Gastroesophageal sphincter (tissue), 4 donors: ENCODE measurements around the gene PTPN14. TPM values are rescaled to one million over a fixed set of nuclear protein-coding genes. Genes with fewer than 3 reads are reported as not detected.

ENCODE experiments used
- ATAC-seq: fragments of 150-250 bp; one replicate; pipeline ENCODE4 v1.9.1; 2016; ENCODE audit warnings: mild to moderate bottlenecking, moderate library complexity
- H3K27ac ChIP-seq, 4 donors: fragments of 200-600 bp; sonication (generic) in 3 of 4; 1 replicate in 3 of 4; 2 replicates in 1 of 4; pipeline ENCODE4 v1.5.1; 2016 to 2019
- H3K27me3 ChIP-seq: fragments of 200-600 bp; sonication (generic); one replicate; pipeline ENCODE4 v1.5.1; 2019
- H3K36me3 ChIP-seq, 2 donors: fragments of 200-600 bp; sonication (generic); one replicate each; pipeline ENCODE4 v1.5.1; 2019; ENCODE audit warnings: control low read depth in 1 of 2
- H3K4me1 ChIP-seq, 3 donors: fragments of 200-600 bp; sonication (generic); 1 replicate in 2 of 3; 2 replicates in 1 of 3; pipeline ENCODE4 v1.5.1; 2016 to 2019; ENCODE audit warnings: control low read depth in 2 of 3
- H3K4me3 ChIP-seq, 2 donors: fragments of 200-600 bp; sonication (generic); one replicate each; pipeline ENCODE4 v1.5.1; 2019; ENCODE audit warnings: mild to moderate bottlenecking in 1 of 2, moderate library complexity in 1 of 2
- H3K9me3 ChIP-seq, 3 donors: fragments of 200-600 bp; sonication (generic); one replicate each; pipeline ENCODE4 v1.5.1; 2017 to 2019; ENCODE audit warnings: control low read depth in 2 of 3
- CTCF ChIP-seq, 4 experiments: fragments of 200-600 bp in 2 of 4; fragments of 450-650 bp in 2 of 4; sonication (generic) in 1 of 4; IDR thresholded peaks; one replicate each; pipeline ENCODE4 v1.5.1; 2017 to 2019; ENCODE audit warnings: antibody characterized with exemption in 4 of 4, mild to moderate bottlenecking in 2 of 4, moderate library complexity in 2 of 4
- EP300 ChIP-seq: sonication (generic); formaldehyde crosslinking; IDR thresholded peaks from one replicate; pipeline ENCODE4 v1.6.1; 2017; ENCODE audit warnings: antibody characterized with exemption, mild to moderate bottlenecking
- POLR2A ChIP-seq, 2 donors: fragments of 450-650 bp; IDR thresholded peaks; one replicate each; pipeline ENCODE4 v1.6.1; 2017; ENCODE audit warnings: antibody characterized with exemption in 2 of 2, mild to moderate bottlenecking in 2 of 2, moderate library complexity in 1 of 2
- POLR2AphosphoS5 ChIP-seq: sonication (generic); formaldehyde crosslinking; IDR thresholded peaks from one replicate; pipeline ENCODE4 v1.6.1; 2017; ENCODE audit warnings: antibody characterized with exemption
- whole genome bisulfite sequencing, 2 donors: methylation state at CpG; one replicate each; pipeline ENCODE4 v1.1.5; 2018; ENCODE audit warnings: low coverage in 1 of 2; 5-methylcytosine and 5-hydroxymethylcytosine counted together
- total RNA-seq, 4 donors: library from RNA; depleted of rRNA; stranded (reverse); fragments of >200 nt; gene quantifications; one replicate each; pipeline ENCODE4 v1.1.0, GENCODE V29; 2016

Gene PTPN14
- total RNA-seq, 4 donors from 2014 or later = 38.9 to 96.8 (median 75.4) TPM

GRCh38 chr1:214549604-214550003 lies 1.8 kb downstream of the PTPN14 start:
- Histone ChIP-seq H3K9me3 (no peaks in the 10 kb centered on the region), H3K27ac (peak overlapping the region; percentile 90 to 97 (median 95)), H3K4me3 (peak overlapping the region; percentile 63 to 82), H3K4me1 (peaks cover 0 to 68% (median 4%) of the 10 kb centered on the region in 3 donors), H3K36me3 (no peaks in the 10 kb centered on the region), H3K27me3 (no peaks in the 10 kb centered on the region)
- WGBS, 2 donors = 38 to 57% methylated on average over 7 of the region's 7 CpGs
- no peak for ATAC-seq
- TF ChIP-seq POLR2A (IDR thresholded peaks at IDR 0.05) = no peak

GRCh38 chr1:214548988-214549387 lies 2.4 kb downstream of the PTPN14 start:
- Histone ChIP-seq H3K27me3 (no peaks in the 10 kb centered on the region), H3K36me3 (no peaks in the 10 kb centered on the region), H3K4me3 (peak overlapping the region; percentile 63 to 82), H3K9me3 (no peaks in the 10 kb centered on the region), H3K27ac (peak overlapping the region in 3 of 4 donors; percentile 90 to 97 (median 97)), H3K4me1 (peaks cover 0 to 74% (median 4%) of the 10 kb centered on the region in 3 donors)
- no peak for TF ChIP-seq POLR2AphosphoS5
- TF ChIP-seq CTCF (IDR thresholded peaks at IDR 0.05) = no peak
- WGBS, 2 donors = 15 to 23% methylated on average over 2 of the region's 2 CpGs
- no peak for ATAC-seq

GRCh38 chr1:214548271-214548670 lies 3.1 kb downstream of the PTPN14 start:
- Histone ChIP-seq H3K4me3 (peak overlapping the region in 1 of 2 donors; percentile 63), H3K27me3 (no peaks in the 10 kb centered on the region), H3K4me1 (peaks cover 0 to 81% (median 4%) of the 10 kb centered on the region in 3 donors), H3K36me3 (no peaks in the 10 kb centered on the region), H3K27ac (peak overlapping the region in 3 of 4 donors; percentile 90 to 97 (median 97)), H3K9me3 (no peaks in the 10 kb centered on the region)
- WGBS, 2 donors = 77 to 95% methylated on average over 3 to 4 of the region's 4 CpGs
- no peak for ATAC-seq
- no peak for TF ChIP-seq CTCF (IDR thresholded peaks at IDR 0.05)
- no peak for TF ChIP-seq POLR2A (IDR thresholded peaks at IDR 0.05)
- no peak for TF ChIP-seq EP300
- TF ChIP-seq POLR2AphosphoS5 = no peak

GRCh38 chr1:214547747-214548146 lies 3.7 kb downstream of the PTPN14 start:
- TF ChIP-seq CTCF (IDR thresholded peaks at IDR 0.05) = no peak
- TF ChIP-seq POLR2A (IDR thresholded peaks at IDR 0.05) = no peak
- TF ChIP-seq POLR2AphosphoS5 = no peak
- TF ChIP-seq EP300 = no peak
- Histone ChIP-seq H3K9me3 (no peaks in the 10 kb centered on the region), H3K27ac (peak overlapping the region in 3 of 4 donors; percentile 4 to 97 (median 90)), H3K27me3 (no peaks in the 10 kb centered on the region), H3K4me1 (peaks cover 4 to 84% (median 4%) of the 10 kb centered on the region in 3 donors), H3K4me3 (no peak overlapping the region), H3K36me3 (no peaks in the 10 kb centered on the region)
- no peak for ATAC-seq

- H3K4me1 ChIP-seq = peaks cover 4 to 84% (median 10%) of the 10 kb centered on the region in 3 donors
- no peak for ATAC-seq
- TF ChIP-seq POLR2AphosphoS5 (no peak), EP300 (no peak), POLR2A (IDR thresholded peaks at IDR 0.05) (no peak), CTCF (IDR thresholded peaks at IDR 0.05) (no peak)
- no peaks in the 10 kb centered on the region for H3K9me3 ChIP-seq
- H3K27ac ChIP-seq = peak overlapping the region in 2 of 4 donors; percentile 90 to 97
- no peaks in the 10 kb centered on the region for H3K36me3 ChIP-seq
- no peaks in the 10 kb centered on the region for H3K27me3 ChIP-seq
- WGBS, 2 donors = 68 to 69% methylated on average over 6 of the region's 6 CpGs
- no peak overlapping the region for H3K4me3 ChIP-seq
These were observed 4.3 kb downstream of the PTPN14 start for GRCh38 chr1:214546886-214547641.
